GM06990 (cell line): ENCODE measurements around the gene PLPPR4.

ENCODE experiments used
- DNase-seq: peaks from one replicate; pipeline ENCODE4 v3.0.0-alpha.2; 2011; ENCODE audit not compliant: insufficient read length; ENCODE audit errors: extremely low read depth
- H3K27me3 ChIP-seq: replicated peaks from 2 replicates; pipeline ENCODE4 v1.6.0; 2011; ENCODE audit warnings: low read length; ENCODE audit not compliant: control insufficient read depth, insufficient read depth
- H3K36me3 ChIP-seq: 2 replicates; pipeline ENCODE4 v1.5.1; 2011; ENCODE audit warnings: low read length; ENCODE audit not compliant: control insufficient read depth, insufficient read depth
- H3K4me3 ChIP-seq: replicated peaks from 2 replicates; pipeline ENCODE4 v1.5.1; 2011; ENCODE audit warnings: low read depth, mild to moderate bottlenecking, control low read depth, low read length
- CTCF ChIP-seq: IDR thresholded peaks from 2 replicates; pipeline ENCODE4 v1.5.1; 2011; ENCODE audit warnings: low read length, control low read depth, mild to moderate bottlenecking, inconsistent platforms; ENCODE audit not compliant: insufficient read depth, poor library complexity, severe bottlenecking

PLPPR4 gene

GRCh38 chr1:99264201-99265021, at the start of gene PLPPR4:
TSS of gene PLPPR4 (plus strand) at chr1:99264492. CDS start at chr1:99264594, 102 bp downstream.
- Histone ChIP-seq H3K4me3 (no peak within 1 kb of the TSS), H3K27me3 (peaks cover 5% of the 10 kb centered on the region; the same call in 1 of the 2 replicates), H3K36me3 (no peaks in the 10 kb centered on the region)
- TF ChIP-seq CTCF: no peak
- DNase-seq: peak; percentile 2

GRCh38 chr1:99216956-99217355, 47.3 kb upstream of the PLPPR4 start:
- no peak for TF ChIP-seq CTCF
- Histone ChIP-seq H3K36me3 (no peaks in the 10 kb centered on the region), H3K27me3 (no peaks in the 10 kb centered on the region), H3K4me3 (no peak overlapping the region)
- DNase-seq: no peak

- no peaks in the 10 kb centered on the region for H3K36me3 ChIP-seq
- H3K27me3 ChIP-seq: no peaks in the 10 kb centered on the region
- no peak for DNase-seq
- no peak for TF ChIP-seq CTCF
- H3K4me3 ChIP-seq: no peak overlapping the region
Measured at GRCh38 chr1:99217599-99217998, 46.7 kb upstream of the PLPPR4 start.

GRCh38 chr1:99218572-99218971, 45.7 kb upstream of the PLPPR4 start:
- Histone ChIP-seq H3K36me3 (no peaks in the 10 kb centered on the region), H3K4me3 (no peak overlapping the region), H3K27me3 (no peaks in the 10 kb centered on the region)
- TF ChIP-seq CTCF: no peak
- no peak for DNase-seq

GRCh38 chr1:99218999-99219398, 45.3 kb upstream of the PLPPR4 start:
- Histone ChIP-seq H3K36me3 (no peaks in the 10 kb centered on the region), H3K27me3 (no peaks in the 10 kb centered on the region), H3K4me3 (no peak overlapping the region)
- peak; percentile 55 for DNase-seq
- TF ChIP-seq CTCF: no peak
